ENCODE results near the gene ANO2.

The ANO2 gene

GRCh38 chr12:5797661-5798060 is 147.4 kb downstream of the ANO2 start:
- Histone ChIP-seq H3K36me3 (ENCODE audit: insufficient read depth) (no peaks in the 10 kb centered on the region), H4K20me1 (ENCODE audit: insufficient read depth) (no peaks in the 10 kb centered on the region), H3K4me3 (IDR thresholded peaks at IDR 0.05; ENCODE audit: insufficient read depth, low read depth, low read length) (no peak overlapping the region), H3K9ac (no peak overlapping the region), H3K4me1 (ENCODE audit: low read depth, poor library complexity, severe bottlenecking) (no peaks in the 10 kb centered on the region), H3K27ac (no peak overlapping the region), H2AFZ (ENCODE audit: low read depth) (no peak overlapping the region), H3K79me2 (ENCODE audit: insufficient read depth, low read depth) (no peaks in the 10 kb centered on the region), H3K4me2 (no peak overlapping the region), H3K27me3 (ENCODE audit: insufficient read depth, low read depth) (no peaks in the 10 kb centered on the region)
- TF ChIP-seq, protein P1, sequence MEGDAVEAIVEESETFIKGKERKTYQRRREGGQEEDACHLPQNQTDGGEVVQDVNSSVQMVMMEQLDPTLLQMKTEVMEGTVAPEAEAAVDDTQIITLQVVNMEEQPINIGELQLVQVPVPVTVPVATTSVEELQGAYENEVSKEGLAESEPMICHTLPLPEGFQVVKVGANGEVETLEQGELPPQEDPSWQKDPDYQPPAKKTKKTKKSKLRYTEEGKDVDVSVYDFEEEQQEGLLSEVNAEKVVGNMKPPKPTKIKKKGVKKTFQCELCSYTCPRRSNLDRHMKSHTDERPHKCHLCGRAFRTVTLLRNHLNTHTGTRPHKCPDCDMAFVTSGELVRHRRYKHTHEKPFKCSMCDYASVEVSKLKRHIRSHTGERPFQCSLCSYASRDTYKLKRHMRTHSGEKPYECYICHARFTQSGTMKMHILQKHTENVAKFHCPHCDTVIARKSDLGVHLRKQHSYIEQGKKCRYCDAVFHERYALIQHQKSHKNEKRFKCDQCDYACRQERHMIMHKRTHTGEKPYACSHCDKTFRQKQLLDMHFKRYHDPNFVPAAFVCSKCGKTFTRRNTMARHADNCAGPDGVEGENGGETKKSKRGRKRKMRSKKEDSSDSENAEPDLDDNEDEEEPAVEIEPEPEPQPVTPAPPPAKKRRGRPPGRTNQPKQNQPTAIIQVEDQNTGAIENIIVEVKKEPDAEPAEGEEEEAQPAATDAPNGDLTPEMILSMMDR (conservative IDR thresholded peaks at IDR 0.05; ENCODE audit: low read depth, low read length), result no peak

DNA sequence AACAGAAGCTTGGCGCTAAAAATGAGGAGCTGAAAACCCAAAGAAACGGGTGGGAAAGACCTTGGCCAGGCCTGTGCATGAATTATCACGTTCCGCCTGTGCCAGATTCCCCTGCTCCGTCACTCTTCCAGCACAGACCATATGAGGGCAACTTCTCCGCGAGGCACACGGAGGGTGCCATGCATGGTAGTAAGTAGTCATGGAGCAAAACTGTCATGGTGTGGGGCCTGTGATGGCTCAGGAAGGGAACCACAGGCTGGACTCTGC is 148.2 kb downstream of the ANO2 start:
- Histone ChIP-seq H3K4me2 (no peak overlapping the region), H3K9ac (no peak overlapping the region), H3K36me3 (ENCODE audit: insufficient read depth) (no peaks in the 10 kb centered on the region), H3K4me1 (ENCODE audit: low read depth, poor library complexity, severe bottlenecking) (no peaks in the 10 kb centered on the region), H3K79me2 (ENCODE audit: insufficient read depth, low read depth) (no peaks in the 10 kb centered on the region), H3K4me3 (IDR thresholded peaks at IDR 0.05; ENCODE audit: insufficient read depth, low read depth, low read length) (no peak overlapping the region), H4K20me1 (ENCODE audit: insufficient read depth) (no peaks in the 10 kb centered on the region), H2AFZ (ENCODE audit: low read depth) (no peak overlapping the region), H3K27me3 (ENCODE audit: insufficient read depth, low read depth) (no peaks in the 10 kb centered on the region), H3K27ac (no peak overlapping the region)
- TF ChIP-seq, protein P1 (conservative IDR thresholded peaks at IDR 0.05; ENCODE audit: low read depth, low read length), result no peak

GRCh38 chr12:5796171-5796958 is 148.7 kb downstream of the ANO2 start:
- Histone ChIP-seq H3K79me2 (ENCODE audit: insufficient read depth, low read depth) (no peaks in the 10 kb centered on the region), H2AFZ (ENCODE audit: low read depth) (no peak overlapping the region), H3K4me1 (ENCODE audit: low read depth, poor library complexity, severe bottlenecking) (no peaks in the 10 kb centered on the region), H3K9ac (no peak overlapping the region), H3K36me3 (ENCODE audit: insufficient read depth) (no peaks in the 10 kb centered on the region), H3K27ac (no peak overlapping the region), H3K4me2 (no peak overlapping the region), H3K27me3 (ENCODE audit: insufficient read depth, low read depth) (no peaks in the 10 kb centered on the region), H4K20me1 (ENCODE audit: insufficient read depth) (no peaks in the 10 kb centered on the region), H3K4me3 (IDR thresholded peaks at IDR 0.05; ENCODE audit: insufficient read depth, low read depth, low read length) (no peak overlapping the region)
- TF ChIP-seq, protein P1 (conservative IDR thresholded peaks at IDR 0.05; ENCODE audit: low read depth, low read length), result no peak

GRCh38 chr12:5794156-5794555 is 150.9 kb downstream of the ANO2 start:
- Histone ChIP-seq H3K36me3 (ENCODE audit: insufficient read depth) (no peaks in the 10 kb centered on the region), H3K27me3 (ENCODE audit: insufficient read depth, low read depth) (no peaks in the 10 kb centered on the region), H3K27ac (no peak overlapping the region), H4K20me1 (ENCODE audit: insufficient read depth) (no peaks in the 10 kb centered on the region), H3K4me2 (no peak overlapping the region), H3K9ac (no peak overlapping the region), H3K4me3 (IDR thresholded peaks at IDR 0.05; ENCODE audit: insufficient read depth, low read depth, low read length) (no peak overlapping the region), H3K4me1 (ENCODE audit: low read depth, poor library complexity, severe bottlenecking) (no peaks in the 10 kb centered on the region), H2AFZ (ENCODE audit: low read depth) (no peak overlapping the region), H3K79me2 (ENCODE audit: insufficient read depth, low read depth) (no peaks in the 10 kb centered on the region)
- TF ChIP-seq, protein P1 (conservative IDR thresholded peaks at IDR 0.05; ENCODE audit: low read depth, low read length), result no peak
